ENCODE results near the gene DNAH9. TPM values are rescaled to one million over a fixed set of nuclear protein-coding genes. Genes with fewer than 3 reads are reported as not detected.

Gene DNAH9
- total RNA-seq, 4 donors from 2014 or later: 0.98 to 1.9 (median 1.5) TPM

- TF ChIP-seq EP300 (IDR thresholded peaks at IDR 0.05): no peak
- TF ChIP-seq POLR2A (IDR thresholded peaks at IDR 0.05): no peak
- TF ChIP-seq CTCF (IDR thresholded peaks at IDR 0.05): no peak
- H3K27me3 ChIP-seq: no peaks in the 10 kb centered on the region
- WGBS, 2 donors: 71 to 72% methylated on average over 2 of the region's 2 CpGs
- no peaks in the 10 kb centered on the region for H3K36me3 ChIP-seq
- DNase-seq (ENCODE audit: low spot score in 2 of 2): no peak
- no peak overlapping the region for H3K27ac ChIP-seq
- no peak overlapping the region for H3K4me3 ChIP-seq
- H3K4me1 ChIP-seq: peaks cover 0 to 25% (median 0%) of the 10 kb centered on the region in 4 donors
- H3K9me3 ChIP-seq: no peaks in the 10 kb centered on the region
Observed at GRCh38 chr17:11640463-11640814, 42.2 kb downstream of the DNAH9 start.

GRCh38 chr17:11641521-11642275 lies 43.4 kb downstream of the DNAH9 start:
- H3K4me1 ChIP-seq: peaks cover 0 to 25% (median 0%) of the 10 kb centered on the region in 4 donors
- no peak overlapping the region for H3K27ac ChIP-seq
- H3K4me3 ChIP-seq: no peak overlapping the region
- H3K36me3 ChIP-seq: no peaks in the 10 kb centered on the region
- 79 to 87% methylated on average over 11 of the region's 11 CpGs for WGBS, 2 donors
- H3K9me3 ChIP-seq: no peaks in the 10 kb centered on the region
- no peaks in the 10 kb centered on the region for H3K27me3 ChIP-seq
- TF ChIP-seq POLR2A (IDR thresholded peaks at IDR 0.05) (no peak), EP300 (IDR thresholded peaks at IDR 0.05) (no peak), CTCF (IDR thresholded peaks at IDR 0.05) (no peak)
- no peak for DNase-seq (ENCODE audit: low spot score in 2 of 2)

- no peak overlapping the region for H3K4me3 ChIP-seq
- no peaks in the 10 kb centered on the region for H3K27me3 ChIP-seq
- no peak overlapping the region for H3K27ac ChIP-seq
- H3K4me1 ChIP-seq: peaks cover 0 to 25% (median 0%) of the 10 kb centered on the region in 4 donors
- peak; percentile 35 to 58 for DNase-seq (ENCODE audit: low spot score in 2 of 2)
- WGBS, 2 donors: 38 to 55% methylated on average over 10 of the region's 10 CpGs
- TF ChIP-seq CTCF (IDR thresholded peaks at IDR 0.05): no peak
- TF ChIP-seq EP300 (IDR thresholded peaks at IDR 0.05): peak in 1 of 2 donors; percentile 64
- TF ChIP-seq POLR2A (IDR thresholded peaks at IDR 0.05): no peak
- no peaks in the 10 kb centered on the region for H3K9me3 ChIP-seq
- no peaks in the 10 kb centered on the region for H3K36me3 ChIP-seq
Observed at GRCh38 chr17:11642655-11643054, 44.4 kb downstream of the DNAH9 start.

GRCh38 chr17:11643851-11644250 lies 45.6 kb downstream of the DNAH9 start:
- no peak overlapping the region for H3K4me3 ChIP-seq
- H3K27me3 ChIP-seq: no peaks in the 10 kb centered on the region
- H3K9me3 ChIP-seq: no peaks in the 10 kb centered on the region
- no peak for DNase-seq (ENCODE audit: low spot score in 2 of 2)
- 81 to 89% methylated on average over 7 of the region's 7 CpGs for WGBS, 2 donors
- H3K27ac ChIP-seq: no peak overlapping the region
- no peak for TF ChIP-seq CTCF (IDR thresholded peaks at IDR 0.05)
- no peak for TF ChIP-seq POLR2A (IDR thresholded peaks at IDR 0.05)
- peaks cover 0 to 25% (median 0%) of the 10 kb centered on the region in 4 donors for H3K4me1 ChIP-seq
- no peaks in the 10 kb centered on the region for H3K36me3 ChIP-seq

GRCh38 chr17:11644265-11645212 lies 46.3 kb downstream of the DNAH9 start:
- WGBS, 2 donors: 10 to 16% methylated on average over 18 of the region's 18 CpGs
- Histone ChIP-seq H3K27ac (no peak overlapping the region), H3K9me3 (no peaks in the 10 kb centered on the region), H3K27me3 (no peaks in the 10 kb centered on the region), H3K4me3 (peak overlapping the region in 1 of 4 donors; percentile 25), H3K4me1 (peaks cover 0 to 25% (median 0%) of the 10 kb centered on the region in 4 donors), H3K36me3 (no peaks in the 10 kb centered on the region)
- peak; percentile 24 to 76 for DNase-seq (ENCODE audit: low spot score in 2 of 2)
- peak; percentile 58 to 71 (median 65) for TF ChIP-seq CTCF (IDR thresholded peaks at IDR 0.05)
- no peak for TF ChIP-seq POLR2A (IDR thresholded peaks at IDR 0.05)
